Mesothelial cell of epicardium (in vitro differentiated cells): ENCODE measurements around the gene NAT10. TPM values are rescaled to one million over a fixed set of nuclear protein-coding genes. Genes with fewer than 3 reads are reported as not detected.

Experiments
- DNase-seq, 2 experiments: peaks; one replicate each; pipeline ENCODE4 v3.0.0; 2021; ENCODE audit warnings: low spot score in 2 of 2; ENCODE audit not compliant: unreplicated experiment in 2 of 2
- H3K27ac Mint-ChIP-seq: 2 replicates; pipeline ENCODE4 v1.8.0; 2021; ENCODE audit warnings: mixed read lengths
- H3K27me3 Mint-ChIP-seq: 2 replicates; pipeline ENCODE4 v1.8.0; 2021; ENCODE audit warnings: low read depth, mixed read lengths
- H3K36me3 Mint-ChIP-seq: 2 replicates; pipeline ENCODE4 v1.8.0; 2021; ENCODE audit warnings: mixed read lengths
- H3K4me1 Mint-ChIP-seq: 2 replicates; pipeline ENCODE4 v1.8.0; 2021; ENCODE audit warnings: mixed read lengths
- H3K4me3 Mint-ChIP-seq: 2 replicates; pipeline ENCODE4 v1.8.0; 2021; ENCODE audit warnings: mild to moderate bottlenecking, moderate library complexity, mixed read lengths
- H3K9me3 Mint-ChIP-seq: 2 replicates; pipeline ENCODE4 v1.8.0; 2021; ENCODE audit warnings: mixed read lengths
- total RNA-seq: library from RNA; stranded (reverse); gene quantifications from 3 replicates; pipeline ENCODE4 v1.2.1, GENCODE V29; 2021
- TF ChIP-seq, protein P1 (sequence below): fragments of 200-600 bp; sonication (generic); IDR thresholded peaks from one replicate; pipeline ENCODE4 v1.5.0; 2021; ENCODE audit warnings: antibody characterized with exemption; ENCODE audit not compliant: unreplicated experiment

NAT10 gene
- total RNA-seq, 1 donor from 2014 or later = 61.7 TPM

- no peaks in the 10 kb centered on the region for H3K4me1 Mint-ChIP-seq
- DNase-seq = no peak
- H3K27ac Mint-ChIP-seq = no peak overlapping the region
- TF ChIP-seq, protein P1, sequence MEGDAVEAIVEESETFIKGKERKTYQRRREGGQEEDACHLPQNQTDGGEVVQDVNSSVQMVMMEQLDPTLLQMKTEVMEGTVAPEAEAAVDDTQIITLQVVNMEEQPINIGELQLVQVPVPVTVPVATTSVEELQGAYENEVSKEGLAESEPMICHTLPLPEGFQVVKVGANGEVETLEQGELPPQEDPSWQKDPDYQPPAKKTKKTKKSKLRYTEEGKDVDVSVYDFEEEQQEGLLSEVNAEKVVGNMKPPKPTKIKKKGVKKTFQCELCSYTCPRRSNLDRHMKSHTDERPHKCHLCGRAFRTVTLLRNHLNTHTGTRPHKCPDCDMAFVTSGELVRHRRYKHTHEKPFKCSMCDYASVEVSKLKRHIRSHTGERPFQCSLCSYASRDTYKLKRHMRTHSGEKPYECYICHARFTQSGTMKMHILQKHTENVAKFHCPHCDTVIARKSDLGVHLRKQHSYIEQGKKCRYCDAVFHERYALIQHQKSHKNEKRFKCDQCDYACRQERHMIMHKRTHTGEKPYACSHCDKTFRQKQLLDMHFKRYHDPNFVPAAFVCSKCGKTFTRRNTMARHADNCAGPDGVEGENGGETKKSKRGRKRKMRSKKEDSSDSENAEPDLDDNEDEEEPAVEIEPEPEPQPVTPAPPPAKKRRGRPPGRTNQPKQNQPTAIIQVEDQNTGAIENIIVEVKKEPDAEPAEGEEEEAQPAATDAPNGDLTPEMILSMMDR = no peak
- H3K4me3 Mint-ChIP-seq = no peak overlapping the region
- no peaks in the 10 kb centered on the region for H3K9me3 Mint-ChIP-seq
- H3K36me3 Mint-ChIP-seq = peaks cover 30% of the 10 kb centered on the region
- no peaks in the 10 kb centered on the region for H3K27me3 Mint-ChIP-seq
Observed at GRCh38 chr11:34098813-34099212, 6.6 kb upstream of the NAT10 start.

DNA sequence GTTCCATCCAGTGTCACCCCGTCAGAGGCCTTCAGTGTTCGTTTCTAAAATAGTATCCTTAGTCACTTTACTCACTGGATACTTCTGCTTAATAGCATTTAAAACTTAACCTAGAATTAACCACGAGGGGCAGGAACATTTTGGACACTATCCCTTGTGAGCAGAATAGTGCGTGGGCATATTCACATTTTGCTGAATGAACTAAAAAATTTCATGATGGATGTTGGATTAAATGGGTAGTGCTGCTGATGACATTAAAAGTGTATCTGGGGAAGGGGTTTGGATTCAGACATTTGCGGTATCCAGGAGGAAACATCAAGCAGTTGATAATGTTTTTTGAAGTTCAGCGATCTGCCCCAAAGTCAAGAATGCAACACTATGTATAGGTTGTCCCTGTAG is 750 bp upstream of the NAT10 start:
- TF ChIP-seq, protein P1 = no peak
- Mint-ChIP-seq H3K36me3 (peaks cover 14% of the 10 kb centered on the region), H3K27me3 (no peaks in the 10 kb centered on the region), H3K4me3 (peak overlapping the region; percentile 97), H3K9me3 (no peaks in the 10 kb centered on the region), H3K4me1 (peaks cover 22% of the 10 kb centered on the region), H3K27ac (peak overlapping the region; percentile 98)
- no peak for DNase-seq

DNA sequence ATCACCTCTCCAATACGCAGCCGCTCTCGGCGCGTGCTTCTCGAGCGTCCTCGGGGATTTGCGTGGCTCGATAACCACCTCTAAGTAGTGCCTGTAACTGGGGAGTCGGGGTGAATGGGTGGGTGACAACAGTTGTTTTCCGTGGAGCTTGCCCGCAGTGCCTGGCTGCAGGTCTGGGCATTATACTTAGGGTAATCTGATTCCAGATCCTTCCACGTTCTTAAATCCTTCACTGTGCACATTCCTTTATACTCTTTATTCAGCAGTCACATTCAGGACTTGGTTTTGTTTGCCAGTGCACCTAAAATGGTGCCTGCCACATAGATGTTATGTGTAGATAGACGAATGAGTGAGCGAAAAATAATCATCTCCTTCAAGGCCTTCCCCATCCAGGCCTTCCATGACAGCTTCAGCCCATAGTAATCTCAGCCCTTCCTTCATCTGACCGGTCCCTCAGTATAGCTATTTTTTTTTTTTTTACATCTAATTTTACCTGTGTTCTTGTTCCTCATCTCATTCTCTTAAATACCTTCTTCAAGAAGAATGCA is 602 bp downstream of the NAT10 start:
- H3K9me3 Mint-ChIP-seq = no peaks in the 10 kb centered on the region
- TF ChIP-seq, protein P1 = no peak

DNA sequence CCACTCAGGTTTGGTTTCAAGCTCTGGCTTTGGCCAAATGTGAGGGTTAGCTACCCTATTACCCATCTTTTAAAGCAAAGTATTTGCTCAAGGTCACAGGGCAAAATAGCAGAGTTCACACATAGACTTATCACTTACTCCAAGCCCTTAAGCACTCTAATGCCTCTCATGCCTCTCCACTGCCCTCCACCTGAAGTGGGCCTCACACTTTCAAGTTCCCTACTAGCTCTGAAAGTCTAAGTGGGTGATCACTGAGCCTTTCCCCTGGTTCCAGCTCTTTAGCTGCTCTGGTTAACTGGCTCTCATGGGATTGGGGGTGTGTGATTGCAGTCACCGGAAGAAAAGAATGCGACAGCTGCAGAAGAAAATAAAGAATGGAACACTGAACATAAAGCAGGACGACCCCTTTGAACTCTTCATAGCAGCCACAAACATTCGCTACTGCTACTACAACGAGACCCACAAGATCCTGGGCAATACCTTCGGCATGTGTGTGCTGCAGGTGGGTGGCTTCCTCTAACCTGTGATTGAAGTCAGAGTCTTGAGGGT is 6.4 kb downstream of the NAT10 start:
- peaks cover 46% of the 10 kb centered on the region for H3K36me3 Mint-ChIP-seq
- no peaks in the 10 kb centered on the region for H3K9me3 Mint-ChIP-seq
- no peak overlapping the region for H3K4me3 Mint-ChIP-seq
- TF ChIP-seq, protein P1 = no peak
- H3K27ac Mint-ChIP-seq = no peak overlapping the region
- peaks cover 7% of the 10 kb centered on the region for H3K4me1 Mint-ChIP-seq
- H3K27me3 Mint-ChIP-seq = no peaks in the 10 kb centered on the region
- DNase-seq = no peak

More for the DNA sequence above, 602 bp downstream of the NAT10 start:
- Mint-ChIP-seq H3K27me3 (no peaks in the 10 kb centered on the region), H3K36me3 (peaks cover 15% of the 10 kb centered on the region), H3K4me1 (peaks cover 22% of the 10 kb centered on the region), H3K27ac (peak overlapping the region; percentile 98), H3K4me3 (peak overlapping the region; percentile 97)
- DNase-seq = no peak

DNA sequence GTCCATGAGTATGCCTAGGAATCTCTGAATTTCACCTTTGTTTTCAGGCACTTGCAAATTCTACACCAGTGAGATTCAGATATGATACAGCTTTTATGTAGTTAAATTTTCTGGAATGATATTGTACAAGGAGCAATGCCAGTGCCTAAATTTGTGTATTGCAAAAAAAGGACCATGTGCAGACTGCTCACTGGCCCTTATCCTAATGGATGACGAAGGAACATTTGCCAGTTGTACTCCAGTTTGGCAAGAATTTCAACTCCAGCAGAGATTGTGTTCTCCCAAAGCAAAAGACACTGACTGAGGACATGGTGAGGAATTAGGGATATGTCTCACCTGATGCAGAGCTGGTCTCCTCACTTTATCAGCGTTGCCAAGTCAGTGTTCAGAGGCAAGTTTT is 8.6 kb downstream of the NAT10 start:
- Mint-ChIP-seq H3K4me1 (no peaks in the 10 kb centered on the region), H3K27ac (no peak overlapping the region), H3K4me3 (no peak overlapping the region), H3K36me3 (peaks cover 52% of the 10 kb centered on the region), H3K9me3 (no peaks in the 10 kb centered on the region), H3K27me3 (no peaks in the 10 kb centered on the region)
- no peak for DNase-seq
- TF ChIP-seq, protein P1 = no peak
